SK-N-MC (cell line): ENCODE results near the gene CACNA1G.

ENCODE experiments used
- EZH2 ChIP-seq: fragments of 200-600 bp; sonication (generic); IDR thresholded peaks from one replicate; pipeline ENCODE4 v1.6.1; 2017; ENCODE audit warnings: antibody characterized with exemption
- FOXP2 ChIP-seq: optimal IDR thresholded peaks from 2 replicates; pipeline ENCODE3; 2011; ENCODE audit warnings: mild to moderate bottlenecking, moderate library complexity; ENCODE audit not compliant: insufficient read depth; ENCODE audit errors: extremely low read length, control extremely low read depth
- POLR2AphosphoS5 ChIP-seq: IDR thresholded peaks from 2 replicates; pipeline ENCODE4 v1.6.1; 2012; ENCODE audit warnings: mild to moderate bottlenecking, low read depth, low read length, borderline replicate concordance

DNA sequence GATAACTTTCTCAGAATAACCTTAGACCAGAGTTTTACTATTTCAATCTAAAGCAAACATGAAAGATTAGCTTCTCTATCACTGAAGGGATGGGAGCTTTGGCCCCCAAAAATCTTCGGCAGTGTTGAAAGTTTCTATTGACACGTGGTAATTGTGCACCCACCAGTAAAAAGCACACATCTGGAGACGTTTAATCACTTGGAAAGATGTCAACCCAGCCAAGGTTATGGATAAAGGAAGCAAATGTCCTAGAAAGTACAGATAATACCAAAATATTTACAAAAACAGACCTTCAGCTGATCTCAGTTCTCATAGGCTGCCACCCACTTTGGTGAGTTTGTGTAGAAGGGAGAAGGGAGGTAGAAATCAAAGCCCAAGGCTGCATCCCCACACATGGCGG, 47.0 kb upstream of the CACNA1G start:
- no peak for TF ChIP-seq EZH2
- TF ChIP-seq POLR2AphosphoS5, result no peak
- no peak for TF ChIP-seq FOXP2
